Kidney epithelial cell (primary cell): ENCODE measurements around the gene ARHGEF10L. TPM values are rescaled to one million over a fixed set of nuclear protein-coding genes. Genes with fewer than 3 reads are reported as not detected.

ENCODE experiments used
- DNase-seq: peaks from one replicate; pipeline ENCODE4 v3.0.0-alpha.2; 2010; ENCODE audit warnings: low read depth
- H3K27me3 ChIP-seq: 2 replicates; pipeline ENCODE4 v1.6.0; 2011; ENCODE audit warnings: low read length; ENCODE audit not compliant: control insufficient read depth, insufficient read depth
- H3K36me3 ChIP-seq: 2 replicates; pipeline ENCODE4 v1.5.1; 2011; ENCODE audit warnings: low read length; ENCODE audit not compliant: control insufficient read depth, insufficient read depth
- H3K4me3 ChIP-seq: 2 replicates; pipeline ENCODE4 v1.5.1; 2011; ENCODE audit warnings: low read depth, mild to moderate bottlenecking, control low read depth, low read length
- CTCF ChIP-seq: IDR thresholded peaks from 2 replicates; pipeline ENCODE4 v1.5.1; 2011; ENCODE audit warnings: mild to moderate bottlenecking, moderate library complexity, low read length, control low read depth, inconsistent platforms; ENCODE audit not compliant: insufficient read depth, poor library complexity, severe bottlenecking
- total RNA-seq: library from RNA; depleted of rRNA; stranded (reverse); fragments of >200 nt; gene quantifications from 2 replicates; pipeline ENCODE4 v1.2.3, GENCODE V29; 2015

ARHGEF10L gene
- total RNA-seq, 1 donor from 2014 or later: 23.5 TPM

GRCh38 chr1:17700945-17701810, 161.7 kb downstream of the ARHGEF10L start:
- no peak for TF ChIP-seq CTCF
- DNase-seq: no peak
- no peak overlapping the region for H3K4me3 ChIP-seq
- H3K27me3 ChIP-seq: peaks cover 6% of the 10 kb centered on the region
- peaks cover 1% of the 10 kb centered on the region for H3K36me3 ChIP-seq

GRCh38 chr1:17704176-17704575, 164.7 kb downstream of the ARHGEF10L start:
- Histone ChIP-seq H3K27me3 (peaks cover 8% of the 10 kb centered on the region), H3K4me3 (no peak overlapping the region), H3K36me3 (no peaks in the 10 kb centered on the region)
- no peak for DNase-seq
- TF ChIP-seq CTCF: no peak

- no peak for TF ChIP-seq CTCF
- H3K4me3 ChIP-seq: no peak overlapping the region
- peaks cover 10% of the 10 kb centered on the region for H3K27me3 ChIP-seq
- no peaks in the 10 kb centered on the region for H3K36me3 ChIP-seq
- no peak for DNase-seq
Measured at GRCh38 chr1:17706445-17706844, 166.9 kb downstream of the ARHGEF10L start.

GRCh38 chr1:17709981-17710380, 170.5 kb downstream of the ARHGEF10L start:
- Histone ChIP-seq H3K27me3 (peaks cover 10% of the 10 kb centered on the region), H3K36me3 (no peaks in the 10 kb centered on the region), H3K4me3 (no peak overlapping the region)
- TF ChIP-seq CTCF: no peak
- DNase-seq: no peak

- DNase-seq: no peak
- Histone ChIP-seq H3K36me3 (no peaks in the 10 kb centered on the region), H3K27me3 (peaks cover 8% of the 10 kb centered on the region), H3K4me3 (no peak overlapping the region)
- TF ChIP-seq CTCF: no peak
Measured at GRCh38 chr1:17710889-17711576, 171.5 kb downstream of the ARHGEF10L start.
